NCI-H524 treated with DMSO at 0.1 percent for 48 hours (cell line): ENCODE measurements around the gene PRM3.

Experiments used
- DNase-seq: peaks from one replicate; lab custom pipeline; 2025; lab: John Stamatoyannopoulos, UW

PRM3 gene

DNA sequence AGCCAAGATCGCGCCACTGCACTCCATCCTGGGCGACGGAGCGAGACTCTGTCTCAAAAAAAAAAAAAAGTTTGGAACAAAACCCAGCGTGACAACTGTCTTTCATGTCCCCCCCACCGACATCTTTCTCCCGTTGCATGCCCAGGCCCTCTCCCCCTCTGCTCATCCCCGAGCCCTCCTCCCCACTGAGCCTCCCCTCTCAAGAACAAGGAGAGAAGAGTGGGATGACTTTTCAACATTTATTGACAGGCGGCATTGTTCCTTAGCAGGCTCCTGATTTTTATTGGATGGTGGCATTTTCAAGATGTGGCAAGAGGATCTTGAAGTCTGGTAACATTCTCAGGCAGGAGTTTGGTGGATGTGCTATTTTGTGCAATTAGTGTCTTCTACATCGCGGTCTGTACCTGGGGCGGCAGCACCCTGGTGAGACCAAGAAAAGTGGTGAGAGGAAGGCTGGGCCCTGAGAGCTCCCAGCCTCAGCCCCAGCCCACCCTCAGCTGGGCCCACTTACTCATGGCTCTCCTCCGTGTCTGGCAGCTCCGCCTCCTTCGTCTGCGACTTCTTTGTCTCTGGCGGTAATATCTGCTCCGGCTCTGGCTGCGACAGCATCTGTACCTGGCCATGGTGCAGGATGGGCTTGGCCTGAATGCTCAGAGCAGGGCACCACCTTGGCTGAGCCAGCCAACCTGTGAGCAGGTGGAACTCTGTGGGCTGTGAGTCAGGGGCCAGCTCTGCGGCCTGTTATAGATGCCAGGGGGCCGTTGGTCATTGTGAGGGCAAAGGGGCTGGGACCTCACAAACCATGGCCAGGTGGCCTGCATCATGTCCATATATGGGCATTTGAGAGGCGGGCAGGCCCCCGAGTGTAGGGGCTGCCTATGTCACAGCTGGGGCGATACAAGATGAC, 7.4 kb upstream of the PRM3 start, which contains the start of gene PRM1:
Gene PRM1, minus strand, starts transcription at position 715 of the 907 bp plus-strand sequence. Its CDS starts 92 bp downstream, at position 623.
- DNase-seq = no peak

DNA sequence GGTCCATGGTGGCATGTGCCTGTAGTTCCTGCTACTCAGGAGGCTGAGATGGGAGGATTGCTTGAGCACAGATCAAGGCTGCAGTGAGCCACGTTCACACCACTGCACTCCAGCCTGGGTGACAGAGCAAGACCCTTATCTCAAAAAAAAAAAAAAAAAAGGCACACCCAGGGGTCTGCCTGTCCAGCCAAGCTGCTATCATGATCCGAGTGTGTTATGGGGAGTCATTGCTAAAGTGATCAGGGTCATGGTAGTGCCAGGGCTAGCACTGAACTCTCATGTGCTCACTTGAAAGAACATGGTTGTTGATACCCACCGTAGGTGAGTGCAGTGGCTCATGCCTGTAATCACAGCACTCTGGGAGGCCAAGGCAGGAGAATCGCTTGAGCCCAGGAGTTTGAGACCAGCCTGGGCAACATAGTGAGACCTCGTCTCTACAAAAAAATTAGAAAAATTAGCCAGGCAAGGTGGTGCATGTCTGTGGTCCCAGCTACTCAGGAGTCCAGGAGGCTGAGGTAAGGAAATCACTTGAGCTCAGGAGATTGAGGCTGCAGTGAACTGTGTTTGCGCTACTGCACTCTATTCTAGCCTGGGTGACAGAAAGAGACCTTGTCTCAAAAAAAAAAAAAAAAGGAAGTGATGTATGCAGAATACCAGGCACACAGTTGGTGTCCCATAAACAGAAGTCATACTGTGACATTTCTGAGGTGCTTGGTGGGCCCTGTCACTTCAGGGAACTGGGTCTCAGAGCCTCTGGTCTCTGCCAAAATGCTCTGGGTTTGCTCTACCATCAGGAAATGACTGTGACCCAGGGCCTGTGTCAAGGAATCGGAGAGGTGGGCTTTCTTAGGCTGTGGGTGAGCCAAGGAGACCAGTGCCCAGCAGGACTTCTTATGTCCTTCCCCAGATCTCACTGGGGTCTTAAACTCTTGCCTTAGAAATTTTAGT, 5.5 kb upstream of the PRM3 start:
- no peak for DNase-seq

DNA sequence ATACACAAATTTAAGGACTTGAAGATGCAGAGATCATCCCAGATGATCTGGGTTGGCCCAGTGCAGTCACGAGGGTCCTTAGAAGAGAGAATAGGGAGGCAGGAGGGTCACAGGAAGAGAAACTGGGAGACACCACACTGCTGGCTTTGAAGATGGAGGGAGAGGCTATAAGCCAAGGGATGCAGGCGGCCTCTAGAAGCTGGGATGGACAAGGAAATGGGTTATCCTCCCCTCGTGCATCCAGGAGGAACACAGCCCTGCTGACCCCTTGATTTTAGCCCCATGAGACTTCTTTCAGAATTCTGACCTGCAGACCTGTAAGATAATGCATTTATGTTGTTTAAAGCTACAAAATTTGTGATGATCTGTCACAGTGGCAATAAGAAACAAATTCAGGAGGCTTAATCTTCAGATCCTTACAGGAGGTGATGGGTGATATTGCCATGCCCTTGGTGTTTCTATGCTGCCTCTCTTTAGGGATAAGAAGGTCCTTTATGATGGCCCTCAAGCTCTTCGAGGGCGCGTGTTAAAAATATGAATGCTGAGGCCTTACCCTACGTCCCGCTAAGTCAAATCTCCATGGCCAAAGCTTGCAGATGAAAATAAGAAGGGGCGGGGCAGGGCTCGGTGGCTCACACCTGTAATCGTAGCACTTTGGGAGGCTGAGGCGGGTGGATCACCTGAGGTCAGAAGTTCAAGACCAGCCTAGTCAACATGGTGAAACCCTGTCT, 4.3 kb upstream of the PRM3 start:
- no peak for DNase-seq

DNA sequence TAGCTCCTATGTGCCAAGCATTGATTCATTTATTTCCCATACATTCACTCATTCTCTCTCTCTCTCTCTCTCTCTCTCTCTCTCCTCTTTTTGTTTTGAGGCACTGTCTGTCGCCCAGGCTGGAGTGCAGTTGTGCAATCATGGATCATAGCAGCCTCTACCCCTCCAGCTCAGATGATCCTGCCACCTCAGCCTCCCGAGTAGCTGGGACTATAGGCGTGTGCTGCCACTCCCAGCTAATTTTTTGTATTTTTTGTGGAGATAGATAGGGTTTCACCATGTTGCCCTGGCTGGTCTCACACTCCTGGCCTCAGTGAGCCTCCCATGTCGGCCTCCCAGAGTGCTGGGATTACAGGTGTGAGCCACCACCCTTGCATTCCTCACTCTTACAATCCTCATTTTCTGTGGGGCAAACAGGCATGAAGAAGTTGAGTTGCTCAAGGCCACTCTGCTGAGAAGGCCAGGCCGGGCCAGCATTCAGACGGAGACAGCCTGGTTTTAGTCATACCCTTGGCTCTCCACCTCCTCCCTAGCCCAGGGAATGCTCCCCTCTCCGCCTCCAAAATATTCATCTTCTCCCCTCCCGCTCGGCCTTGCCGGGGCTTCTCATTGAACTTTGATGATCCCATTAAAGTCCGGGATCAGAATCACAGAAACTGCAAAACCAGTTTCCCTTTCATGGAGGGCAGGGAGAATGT, 3.6 kb upstream of the PRM3 start:
- no peak for DNase-seq

DNA sequence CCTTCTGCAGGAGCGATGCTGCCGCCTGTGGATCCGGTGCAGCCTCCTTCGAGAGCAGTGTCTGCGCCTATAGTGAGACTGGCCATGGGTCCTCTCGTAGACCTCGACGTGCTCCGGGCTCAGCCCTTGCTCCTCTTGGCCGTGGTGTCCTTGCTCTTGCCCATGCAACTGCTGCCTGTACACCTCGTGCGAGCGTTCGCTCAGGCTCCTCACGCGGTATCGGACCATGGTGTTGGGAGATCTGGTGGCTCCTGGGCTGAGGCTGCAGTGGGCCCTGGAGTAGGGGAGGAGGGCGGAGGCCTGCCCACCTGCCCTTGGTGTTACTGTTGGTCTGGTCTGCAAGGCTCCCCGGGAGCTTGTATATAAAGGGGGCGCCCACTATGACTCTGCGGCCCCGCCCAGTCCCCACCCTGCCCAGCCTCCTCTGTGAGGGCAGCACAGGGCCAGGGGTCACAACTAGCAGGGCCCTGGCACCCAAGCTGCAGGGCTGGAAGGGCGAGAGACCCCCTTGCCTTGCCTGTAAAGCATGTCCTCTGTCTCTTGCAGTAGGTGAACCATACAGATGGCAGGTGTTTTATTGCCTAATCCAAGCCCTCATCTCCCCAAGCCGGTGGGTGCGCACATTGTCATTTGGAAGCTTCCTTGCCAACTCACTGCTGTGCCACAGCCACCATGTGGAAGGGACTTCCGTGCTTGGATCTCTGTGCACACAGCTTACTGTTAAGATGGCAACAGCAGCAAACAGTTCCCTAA, 2.9 kb upstream of the PRM3 start, which contains the start of gene PRM2:
Gene PRM2, minus strand, starts transcription at position 338 of the 753 bp plus-strand sequence. Its CDS starts 110 bp downstream, at position 228.
- DNase-seq = no peak

DNA sequence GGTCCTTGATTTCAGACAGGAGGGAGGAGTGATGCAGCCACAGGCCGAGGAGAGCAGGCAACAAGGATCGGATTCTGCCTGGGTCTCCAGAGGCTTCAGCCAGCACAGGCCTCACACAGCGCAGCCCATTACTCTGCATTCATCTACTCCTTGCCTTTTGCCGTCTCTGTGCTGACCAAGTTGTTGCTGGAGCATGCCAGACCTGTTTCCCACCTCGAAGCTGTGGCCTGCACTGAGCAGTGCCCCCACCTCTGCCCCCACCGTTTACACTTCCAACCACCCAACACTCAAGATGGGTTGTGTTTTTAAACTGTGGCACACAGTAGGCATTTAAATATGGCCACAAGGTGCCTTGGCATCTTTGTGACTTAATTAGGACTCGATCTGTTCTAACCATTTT, 1.5 kb upstream of the PRM3 start:
- no peak for DNase-seq

DNA sequence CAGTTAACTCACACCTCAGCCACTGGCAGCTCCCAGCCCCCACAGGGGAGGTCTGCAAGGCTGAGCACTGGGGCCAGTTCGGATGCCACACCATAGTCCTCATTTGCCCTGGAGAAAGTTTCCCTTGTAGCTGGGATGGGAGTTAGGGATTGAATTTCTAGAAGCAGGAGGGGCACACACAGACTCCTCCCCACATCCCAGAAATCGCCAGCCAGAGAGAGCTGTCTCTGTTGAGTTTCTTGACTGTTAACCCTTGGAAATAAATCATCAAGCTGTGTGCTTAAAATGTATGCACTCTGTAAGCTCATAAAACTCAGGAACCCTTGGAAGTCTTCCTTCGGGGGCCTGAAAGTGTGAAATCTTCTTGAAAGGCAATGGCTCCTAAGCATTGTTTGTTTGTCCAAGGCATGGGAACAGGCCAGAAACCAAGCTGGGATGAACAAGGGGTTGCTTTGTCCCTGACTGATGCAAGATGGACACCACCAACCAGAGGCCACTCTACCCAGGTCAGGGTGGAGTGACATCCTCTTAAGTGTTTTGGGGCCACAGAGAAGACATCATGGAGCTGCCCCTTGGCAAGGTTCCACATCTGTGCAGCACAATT, 394 bp upstream of the PRM3 start:
- no peak for DNase-seq

DNA sequence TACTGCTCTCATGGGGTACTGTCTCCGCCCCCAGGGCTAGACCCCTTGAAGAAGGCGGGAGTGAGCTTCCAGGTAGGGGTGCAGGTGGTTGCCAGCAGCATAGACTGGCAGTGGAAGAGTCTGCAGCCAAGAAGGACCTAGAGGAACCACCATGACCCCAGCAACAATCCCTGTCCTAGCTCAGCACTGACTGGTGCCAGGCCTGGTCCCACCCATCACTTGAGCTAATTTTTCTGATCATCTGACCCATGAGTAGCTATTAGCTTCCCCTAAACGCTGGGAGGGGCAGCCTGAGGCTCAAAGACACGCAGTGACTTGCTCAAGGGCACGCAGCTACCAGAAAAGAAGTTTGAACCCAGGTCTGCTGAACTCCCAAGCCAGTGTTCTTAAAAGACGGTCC, 945 bp downstream of the PRM3 start:
- no peak for DNase-seq

DNA sequence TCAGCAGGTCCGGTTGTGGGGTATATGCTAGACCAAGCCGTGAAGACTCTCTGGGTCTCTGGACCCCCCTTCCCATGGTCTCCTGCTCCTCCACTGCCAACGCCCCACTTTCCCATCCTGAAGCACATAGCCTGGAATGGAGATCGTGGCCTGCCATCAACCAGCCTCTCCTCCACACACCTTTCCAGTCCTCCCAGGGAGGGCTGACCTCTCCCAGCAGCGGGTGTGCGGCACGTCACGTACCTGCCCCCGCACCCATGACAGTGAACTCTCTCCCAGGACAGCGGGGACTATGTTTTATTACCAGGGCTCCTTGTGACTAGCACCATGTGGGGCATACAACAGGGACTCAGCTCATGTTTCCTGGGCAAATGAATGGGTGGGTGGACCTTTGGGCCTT, 1.8 kb downstream of the PRM3 start:
- DNase-seq = no peak

DNA sequence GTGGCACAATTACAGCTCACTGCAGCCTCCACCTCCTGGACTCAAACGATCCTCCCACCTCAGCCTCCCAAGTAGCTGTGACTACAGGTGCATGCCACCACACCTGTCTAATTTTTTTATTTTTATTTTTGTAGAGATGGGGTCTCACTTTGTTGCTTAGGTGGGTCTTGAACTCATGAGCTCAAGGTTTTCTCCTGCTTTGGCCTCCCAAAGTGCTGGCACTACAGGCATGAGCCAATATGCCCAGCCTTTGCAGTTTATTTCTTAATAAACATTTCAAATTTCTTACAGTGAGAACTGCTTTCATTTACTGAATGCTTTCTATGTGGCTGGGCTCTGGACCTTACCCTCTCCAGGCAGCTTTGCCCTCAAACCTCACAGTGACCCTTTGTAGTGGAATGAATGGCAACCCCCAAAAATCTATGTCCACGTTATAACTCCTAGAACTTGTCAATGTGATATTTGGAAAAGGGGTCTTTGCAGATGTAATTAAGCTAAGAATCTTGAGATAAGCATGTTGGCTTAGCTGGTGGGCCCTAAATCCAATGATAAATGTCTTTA, 2.7 kb downstream of the PRM3 start:
- DNase-seq = no peak

DNA sequence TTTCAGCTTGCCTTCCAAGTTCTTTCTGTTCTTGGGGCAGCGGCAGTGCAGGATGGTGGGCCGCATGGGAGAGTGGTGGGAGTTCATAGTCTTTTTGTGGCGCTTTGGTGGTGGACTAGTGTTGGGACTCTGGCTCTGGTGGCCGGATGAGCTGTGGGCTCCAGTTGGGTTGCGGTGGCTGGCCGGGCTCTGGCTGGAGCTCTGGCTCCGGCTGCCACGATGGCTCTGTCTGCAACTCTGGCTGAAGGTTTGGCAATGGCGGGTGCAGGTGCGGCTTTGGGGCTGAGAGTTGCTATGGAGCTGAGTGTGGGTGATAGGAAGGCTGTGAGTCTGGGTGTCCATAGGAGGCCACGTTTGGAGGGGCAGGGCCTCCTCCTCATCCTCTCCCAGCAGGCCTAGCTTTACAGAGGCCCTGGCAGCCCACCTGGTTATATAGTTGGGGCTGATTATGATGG, 4.5 kb downstream of the PRM3 start, which contains the start of gene TNP2:
Gene TNP2, minus strand, starts transcription at position 405 of the 455 bp plus-strand sequence. Its CDS starts 63 bp downstream, at position 342.
- DNase-seq = no peak

DNA sequence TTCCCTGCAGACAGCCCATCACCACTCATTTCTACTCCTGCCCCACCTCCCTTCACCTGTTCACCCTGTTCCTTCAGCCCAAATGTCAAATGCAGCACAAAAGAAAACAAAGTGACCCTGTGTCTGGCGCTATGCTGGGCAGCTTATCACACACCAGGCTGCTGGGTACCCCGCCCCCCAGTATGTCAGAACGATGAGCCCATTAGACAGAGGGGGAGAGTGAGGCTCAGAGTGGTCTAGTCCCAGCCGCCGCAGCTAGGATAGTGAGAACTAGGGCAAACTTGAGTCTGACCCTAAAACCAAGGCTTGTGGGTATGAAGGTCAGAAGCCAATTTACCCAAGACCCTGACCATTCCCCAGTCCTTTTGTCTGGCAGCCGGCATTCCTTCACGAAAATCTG, 8.3 kb downstream of the PRM3 start:
- no peak for DNase-seq

DNA sequence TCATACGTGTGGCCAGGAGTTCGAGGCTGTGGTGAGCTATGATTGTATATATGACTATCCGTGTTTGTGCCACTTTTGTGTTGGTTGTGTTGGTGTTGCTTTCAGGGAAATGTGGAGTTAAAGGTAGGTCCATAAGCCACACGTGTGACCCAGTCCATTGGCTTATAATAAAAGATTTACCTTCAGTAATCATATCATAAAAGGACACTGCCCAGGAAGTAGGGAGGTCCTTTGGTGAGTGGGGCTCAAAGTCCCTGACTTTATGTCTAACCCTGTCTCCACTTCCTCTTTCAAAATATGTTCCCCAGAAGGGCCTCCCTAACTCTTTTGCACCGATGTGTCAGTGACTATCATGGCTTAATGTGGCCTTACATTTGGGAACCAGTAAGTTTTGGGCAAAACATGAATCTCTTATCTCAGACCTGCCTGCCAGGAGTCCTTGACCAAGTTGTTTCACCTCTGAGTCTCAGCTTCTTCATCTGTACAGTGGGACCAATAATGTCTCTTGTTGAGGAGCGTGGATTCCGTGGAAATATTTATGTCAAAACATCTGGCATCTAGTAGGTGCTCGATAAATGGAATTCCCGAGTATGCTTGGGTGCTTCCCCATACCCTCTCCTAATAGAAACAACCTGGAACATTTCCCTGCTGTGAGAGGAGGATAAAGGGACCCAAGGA, 9.1 kb downstream of the PRM3 start:
- DNase-seq = no peak

DNA sequence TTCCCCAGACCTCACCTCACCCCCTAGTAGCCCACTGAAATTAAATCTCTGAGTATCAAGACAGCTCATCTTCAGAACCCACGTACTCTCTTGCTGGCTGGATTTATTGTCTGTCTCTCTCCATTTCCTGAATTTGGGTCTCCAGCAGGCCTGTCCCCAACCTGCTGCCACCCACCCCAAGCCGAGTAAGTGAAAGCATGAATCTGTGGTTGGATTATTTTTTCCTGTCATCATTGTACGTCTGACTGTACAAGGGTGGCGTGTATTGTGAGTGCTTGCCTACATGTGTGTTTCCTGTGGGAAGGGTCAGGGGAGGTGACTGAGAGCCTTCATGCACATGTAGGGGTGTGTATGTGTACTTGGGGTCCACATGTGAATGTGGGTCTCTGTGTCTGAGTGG, 9.7 kb downstream of the PRM3 start:
- DNase-seq = no peak

DNA sequence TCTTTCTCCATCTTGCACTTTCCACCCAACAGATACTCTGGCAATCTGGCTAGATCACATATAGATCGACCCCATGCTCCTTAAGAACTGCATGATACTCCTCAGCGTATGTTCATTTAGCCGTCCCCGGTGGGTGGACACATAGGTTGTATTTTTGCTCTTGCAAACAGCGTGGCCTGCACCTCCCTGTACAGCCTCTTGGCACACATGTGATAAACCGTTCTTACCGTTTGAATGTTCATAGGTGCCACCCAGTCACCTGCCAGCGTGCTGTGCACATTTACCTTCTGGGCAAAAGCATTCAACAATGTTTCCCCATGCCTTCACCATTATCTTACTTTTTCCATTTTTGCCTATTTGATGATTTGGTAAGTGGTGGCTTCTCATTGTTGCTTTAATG, 10.5 kb downstream of the PRM3 start:
- DNase-seq = no peak

DNA sequence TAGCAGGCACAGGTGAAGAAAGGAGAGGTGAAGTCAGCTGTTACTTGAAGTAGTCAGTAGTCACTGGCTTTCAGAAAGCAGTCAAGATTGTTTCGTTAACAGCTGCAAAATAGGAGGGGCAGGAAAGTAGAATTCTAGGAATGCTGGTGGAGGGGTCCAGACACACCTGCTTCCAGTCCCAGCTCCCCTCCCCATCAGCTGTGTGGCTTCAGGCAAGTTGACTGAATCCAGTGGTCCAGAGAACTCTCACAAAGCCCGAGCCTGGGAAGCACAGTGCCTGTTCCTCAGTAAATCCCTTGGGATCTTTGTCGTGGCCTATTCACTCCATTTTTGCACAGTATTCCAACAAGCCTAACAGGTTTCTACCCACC, 12.8 kb downstream of the PRM3 start:
- DNase-seq = no peak

DNA sequence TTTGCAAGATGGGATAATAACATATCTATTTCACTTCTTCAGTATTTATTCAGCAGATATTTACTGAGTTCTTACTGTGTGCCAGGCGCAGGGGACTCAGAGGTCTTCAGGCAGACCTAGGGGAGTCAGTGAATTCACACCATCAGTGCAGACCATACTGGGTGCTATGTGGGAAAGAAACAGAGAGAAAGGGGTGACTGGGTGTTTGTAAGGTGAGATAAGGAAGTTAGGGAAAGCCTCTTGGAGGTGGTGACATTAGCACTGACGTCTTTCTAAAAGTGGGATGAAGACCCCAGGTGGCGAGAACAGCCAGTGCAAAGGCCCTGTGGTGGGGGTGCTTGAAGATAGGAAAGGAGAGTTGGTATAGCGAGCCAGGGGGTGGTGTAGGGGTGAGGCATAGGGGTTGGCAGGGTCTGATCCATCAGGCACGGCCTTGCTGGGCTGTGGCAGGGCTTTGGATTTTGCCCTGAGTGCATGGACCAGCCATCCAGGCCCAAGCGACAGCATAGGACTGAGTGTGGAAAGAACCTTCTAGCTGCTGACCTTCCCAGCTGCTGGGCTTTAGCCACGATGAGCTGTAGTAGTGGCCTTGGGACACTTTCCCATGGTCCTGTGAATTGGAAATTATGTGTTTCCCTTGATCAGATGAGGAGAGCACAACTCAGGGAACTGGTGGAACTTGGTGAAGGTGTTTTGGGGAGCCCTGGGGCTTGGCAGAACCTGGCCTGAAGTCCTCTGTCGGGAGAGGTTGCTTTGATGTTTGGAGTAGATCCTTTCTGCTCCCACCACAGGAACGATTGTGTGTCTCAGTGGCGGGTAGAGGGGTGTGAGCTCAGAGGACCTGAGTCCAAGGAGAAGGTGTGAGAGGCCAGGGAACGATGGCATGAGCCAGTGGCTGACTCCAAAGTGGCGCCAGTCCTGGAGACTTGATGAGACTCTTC, 13.5 kb downstream of the PRM3 start:
- no peak for DNase-seq
